HG03442 (cell line): ENCODE data around the gene RASGEF1C.
"Not testable (repeated sequence)": the region's sequence is repeated elsewhere in the genome, so short reads cannot be mapped to it uniquely, and the experiment has no call there.

Experiments
- ATAC-seq: cut with Tn5 transposase; IDR thresholded peaks from one replicate; pipeline ENCODE4 v1.9.1; 2021; ENCODE audit warnings: mild to moderate bottlenecking, moderate library complexity; ENCODE audit not compliant: unreplicated experiment

RASGEF1C gene

GRCh38 chr5:180137401-180138213 lies 71.4 kb downstream of the RASGEF1C start:
- no peak for ATAC-seq

GRCh38 chr5:180136630-180137381 lies 72.2 kb downstream of the RASGEF1C start:
- ATAC-seq = no peak

- no peak for ATAC-seq
These were observed 72.9 kb downstream of the RASGEF1C start for GRCh38 chr5:180135967-180136629.

GRCh38 chr5:180135128-180135955 lies 73.7 kb downstream of the RASGEF1C start:
- ATAC-seq = no peak

- no peak for ATAC-seq
These were observed 75.0 kb downstream of the RASGEF1C start for GRCh38 chr5:180133971-180134508.

- no peak for ATAC-seq
These were observed 75.5 kb downstream of the RASGEF1C start for GRCh38 chr5:180133551-180133950.

- ATAC-seq = no peak
These were observed 76.0 kb downstream of the RASGEF1C start for GRCh38 chr5:180133060-180133459.

GRCh38 chr5:180130876-180131740 lies 77.9 kb downstream of the RASGEF1C start:
- no peak for ATAC-seq

- no peak for ATAC-seq
These were observed 78.6 kb downstream of the RASGEF1C start for GRCh38 chr5:180130291-180130869.

- ATAC-seq = no peak
These were observed 79.5 kb downstream of the RASGEF1C start for GRCh38 chr5:180129291-180130190.

- ATAC-seq = no peak
These were observed 80.2 kb downstream of the RASGEF1C start for GRCh38 chr5:180128671-180129261.

GRCh38 chr5:180127682-180128670 lies 81.0 kb downstream of the RASGEF1C start:
- no peak for ATAC-seq

GRCh38 chr5:180126716-180127681 lies 82.0 kb downstream of the RASGEF1C start:
- peak; percentile 59 for ATAC-seq

GRCh38 chr5:180126156-180126555 lies 82.9 kb downstream of the RASGEF1C start:
- ATAC-seq = not testable (repeated sequence)

- not testable (repeated sequence) for ATAC-seq
These were observed 84.3 kb downstream of the RASGEF1C start for GRCh38 chr5:180124662-180125061.
